Liver (tissue), 3 donors: Measurements from ENCODE around the gene ARFIP1.

ENCODE experiments used
- CTCF ChIP-seq: fragments of 150-350 bp; IDR thresholded peaks from 2 replicates; pipeline ENCODE4 v1.5.1; 2017; ENCODE audit warnings: improper control_type of control experiment, low read depth, low read length; ENCODE audit not compliant: missing input control
- MAX ChIP-seq: IDR thresholded peaks from 2 replicates; pipeline ENCODE4 v1.6.1; 2016; ENCODE audit warnings: antibody characterized with exemption
- NR2F2 ChIP-seq: IDR thresholded peaks from 2 replicates; pipeline ENCODE4 v1.6.1; 2016; ENCODE audit warnings: antibody characterized with exemption
- RAD21 ChIP-seq, 2 donors: IDR thresholded peaks; 2 replicates each; pipeline ENCODE4 v1.6.1; 2016; ENCODE audit warnings: antibody characterized with exemption in 2 of 2, mild to moderate bottlenecking in 2 of 2
- SP1 ChIP-seq: IDR thresholded peaks from 2 replicates; pipeline ENCODE4 v1.6.1; 2018; ENCODE audit warnings: antibody characterized with exemption, mild to moderate bottlenecking
- TAF1 ChIP-seq: conservative IDR thresholded peaks from 2 replicates; pipeline ENCODE4 v1.6.1; 2016; ENCODE audit warnings: antibody characterized with exemption, mild to moderate bottlenecking
- donor health status: healthy.
- donor health status: healthy.

GRCh38 chr4:152870606-152871005, 90.9 kb downstream of the ARFIP1 start:
- TF ChIP-seq NR2F2 (no peak), RAD21 (IDR thresholded peaks at IDR 0.05) (no peak), MAX (no peak), CTCF (no peak), SP1 (no peak), TAF1 (no peak)
